IMR-90 (cell line): ENCODE data around the gene SHROOM3. TPM values are rescaled to one million over a fixed set of nuclear protein-coding genes. Genes with fewer than 3 reads are reported as not detected.
A peak's percentile ranks its signal among the peaks of the same experiment; 100 is the strongest.

Experiments used
- ATAC-seq: fragments of 200-7000 bp; cut with Tn5 transposase; 2 replicates; pipeline ENCODE4 v1.9.1; 2020; ENCODE audit warnings: low read depth, mild to moderate bottlenecking, moderate library complexity
- BruUV-seq: library from RNA; stranded (reverse); fragments of 400-500 nt; replicated peaks from 2 replicates; lab custom pipeline; 2021; lab: Mats Ljungman, UMichigan
- CTCF ChIA-PET: fragments of 300-600 bp; formaldehyde crosslinking; extraction: SDS; loops from one replicate; lab custom pipeline; 2021; ENCODE audit warnings: antibody characterized with exemption; lab: Yijun Ruan, JAX
- POLR2A ChIA-PET: fragments of 300-600 bp; sonication (Branson Sonifier 250); formaldehyde crosslinking; loops from one replicate; lab custom pipeline; 2022; ENCODE audit warnings: antibody characterized with exemption; ENCODE audit not compliant: unreplicated experiment; lab: Charles Lee
- DNase-seq: peaks from one replicate; pipeline ENCODE4 v3.0.0; 2013
- H2AFZ ChIP-seq: replicated peaks from 2 replicates; pipeline ENCODE3; 2013; ENCODE audit warnings: low read length, mild to moderate bottlenecking; ENCODE audit not compliant: poor library complexity
- H2AK5ac ChIP-seq: 2 replicates; pipeline ENCODE4 v1.6.1; 2013; ENCODE audit warnings: low read depth, low read length, inconsistent platforms
- H2AK9ac ChIP-seq: replicated peaks from 2 replicates; pipeline ENCODE3; 2013; ENCODE audit warnings: mild to moderate bottlenecking, low read depth, low read length, moderate library complexity; ENCODE audit not compliant: poor library complexity
- H2BK120ac ChIP-seq: 2 replicates; pipeline ENCODE4 v1.6.1; 2013; ENCODE audit warnings: low read depth, low read length, inconsistent platforms
- H2BK15ac ChIP-seq: 3 replicates; pipeline ENCODE4 v1.6.1; 2013; ENCODE audit warnings: low read depth, low read length, inconsistent platforms
- H2BK20ac ChIP-seq: 2 replicates; pipeline ENCODE4 v1.6.1; 2013; ENCODE audit warnings: low read depth, mild to moderate bottlenecking, inconsistent platforms, low read length, moderate library complexity
- H2BK5ac ChIP-seq: 2 replicates; pipeline ENCODE4 v1.6.1; 2013; ENCODE audit warnings: mild to moderate bottlenecking, low read depth, low read length, inconsistent platforms; ENCODE audit not compliant: poor library complexity, severe bottlenecking
- H3K14ac ChIP-seq: replicated peaks from 2 replicates; pipeline ENCODE4 v1.6.1; 2013; ENCODE audit warnings: low read depth, low read length, inconsistent platforms
- H3K18ac ChIP-seq: 2 replicates; pipeline ENCODE4 v1.6.1; 2013; ENCODE audit warnings: low read depth, low read length, control low read depth
- H3K23ac ChIP-seq: 2 replicates; pipeline ENCODE4 v1.6.1; 2013; ENCODE audit warnings: low read depth, low read length, inconsistent platforms
- H3K27ac ChIP-seq: 2 replicates; pipeline ENCODE4 v1.5.1; 2013; ENCODE audit warnings: mild to moderate bottlenecking, control low read depth, low read length; ENCODE audit not compliant: insufficient read depth
- H3K27me3 ChIP-seq: 2 replicates; pipeline ENCODE4 v1.6.1; 2013; ENCODE audit warnings: low read length; ENCODE audit not compliant: control insufficient read depth, insufficient read depth
- H3K36me3 ChIP-seq: 2 replicates; pipeline ENCODE4 v1.6.1; 2013; ENCODE audit warnings: low read length, mixed read lengths; ENCODE audit not compliant: control insufficient read depth, insufficient read depth
- H3K4ac ChIP-seq: 2 replicates; pipeline ENCODE4 v1.6.1; 2013; ENCODE audit warnings: low read depth, low read length, inconsistent platforms
- H3K4me1 ChIP-seq: 2 replicates; pipeline ENCODE4 v1.6.1; 2013; ENCODE audit warnings: low read length, mixed read lengths; ENCODE audit not compliant: control insufficient read depth, insufficient read depth
- H3K4me2 ChIP-seq: 2 replicates; pipeline ENCODE4 v1.6.1; 2013; ENCODE audit warnings: low read depth, mild to moderate bottlenecking, control low read depth, low read length, moderate library complexity
- H3K4me3 ChIP-seq: 2 replicates; pipeline ENCODE4 v1.5.1; 2013; ENCODE audit warnings: low read depth, mild to moderate bottlenecking, control low read depth, low read length, moderate library complexity; ENCODE audit not compliant: insufficient read depth
- H3K56ac ChIP-seq: 2 replicates; pipeline ENCODE4 v1.6.1; 2013; ENCODE audit warnings: low read length, inconsistent platforms; ENCODE audit not compliant: insufficient read depth; ENCODE audit errors: extremely low read depth
- H3K79me1 ChIP-seq, 2 experiments: 2 replicates each; pipeline ENCODE4 v1.6.1; 2013; ENCODE audit warnings: low read length in 2 of 2, inconsistent platforms in 1 of 2, low read depth in 1 of 2
- H3K9ac ChIP-seq: 2 replicates; pipeline ENCODE4 v1.6.1; 2013; ENCODE audit warnings: low read depth, low read length, control low read depth
- H3K9me1 ChIP-seq: 2 replicates; pipeline ENCODE4 v1.6.1; 2013; ENCODE audit warnings: low read length, inconsistent platforms; ENCODE audit not compliant: insufficient read depth
- H3K9me3 ChIP-seq: 2 replicates; pipeline ENCODE4 v1.6.1; 2013; ENCODE audit warnings: low read length; ENCODE audit not compliant: control insufficient read depth, insufficient read depth
- H4K20me1 ChIP-seq: 2 replicates; pipeline ENCODE4 v1.6.1; 2013; ENCODE audit warnings: low read length, inconsistent platforms; ENCODE audit not compliant: insufficient read depth
- H4K5ac ChIP-seq: 2 replicates; pipeline ENCODE4 v1.6.1; 2013; ENCODE audit warnings: mild to moderate bottlenecking, low read depth, low read length, control low read depth
- H4K8ac ChIP-seq, 2 experiments: 2 replicates each; pipeline ENCODE4 v1.6.1; 2013; ENCODE audit warnings: low read depth in 2 of 2, low read length in 2 of 2, control low read depth in 1 of 2, inconsistent platforms in 1 of 2
- H4K91ac ChIP-seq: 2 replicates; pipeline ENCODE4 v1.6.1; 2013; ENCODE audit warnings: low read depth, low read length, inconsistent platforms; ENCODE audit not compliant: insufficient read depth
- BHLHE40 ChIP-seq: fragments of 150-350 bp; IDR thresholded peaks from 2 replicates; pipeline ENCODE4 v1.6.1; 2016; ENCODE audit warnings: mild to moderate bottlenecking, low read depth, low read length
- CHD1 ChIP-seq: IDR thresholded peaks from 2 replicates; pipeline ENCODE4 v1.6.1; 2012; ENCODE audit warnings: low read depth, low read length, improper control_type of control experiment
- MAZ ChIP-seq: IDR thresholded peaks from 2 replicates; pipeline ENCODE4 v1.6.1; 2012; ENCODE audit warnings: low read depth, mild to moderate bottlenecking, low read length, improper control_type of control experiment, moderate library complexity, borderline replicate concordance
- MXI1 ChIP-seq: IDR thresholded peaks from 2 replicates; pipeline ENCODE4 v1.6.1; 2012; ENCODE audit warnings: low read depth, mild to moderate bottlenecking, low read length, moderate library complexity, borderline replicate concordance
- NFE2L2 ChIP-seq: fragments of 150-350 bp; IDR thresholded peaks from 2 replicates; pipeline ENCODE4 v1.6.1; 2016; ENCODE audit warnings: low read depth, mild to moderate bottlenecking, low read length
- POLR2A ChIP-seq: IDR thresholded peaks from 2 replicates; pipeline ENCODE4 v1.6.1; 2012; ENCODE audit warnings: mild to moderate bottlenecking, low read depth, low read length
- RFX5 ChIP-seq: IDR thresholded peaks from 2 replicates; pipeline ENCODE4 v1.8.0; 2012; ENCODE audit warnings: low read depth, mild to moderate bottlenecking, low read length, moderate library complexity
- SMC3 ChIP-seq: fragments of 150-350 bp; IDR thresholded peaks from 2 replicates; pipeline ENCODE4 v1.6.1; 2016; ENCODE audit warnings: low read depth, mild to moderate bottlenecking, antibody characterized with exemption, low read length, moderate library complexity
- WGBS, 2 experiments: methylation state at CpG; one replicate each; pipeline versions ENCODE4 v1.1.5 to v1.1.7; 2013; ENCODE audit warnings: missing lambda C conversion rate in 2 of 2; ENCODE audit not compliant: insufficient read length in 1 of 2; ENCODE audit errors: extremely low coverage in 2 of 2; 5-methylcytosine and 5-hydroxymethylcytosine counted together
- dilution Hi-C: fragments of 300-500 bp; cut with HindIII; formaldehyde crosslinking; loops from one replicate; pipeline ENCODE4 v1.14.3; 2018; ENCODE audit warnings: low sequenced_read_pairs; ENCODE audit not compliant: unreplicated experiment
- in situ Hi-C: fragments of 300-500 bp; cut with MboI; formaldehyde crosslinking; loops from 3 replicates; pipeline ENCODE4 v1.14.3; 2019; ENCODE audit warnings: low sequenced_read_pairs, inconsistent platforms, mixed read lengths
- intact Hi-C: fragments of 100-400 bp; cut with micrococcal nuclease; formaldehyde crosslinking; loops from 2 replicates; pipeline ENCODE4 v1.10.0; 2022
- polyA plus RNA-seq, 3 experiments: library from polyadenylated mRNA; depleted of rRNA; stranded (reverse); fragments of >200 nt; gene quantifications; 2 replicates each; pipeline ENCODE4 v1.2.3, GENCODE V29; 2012; ENCODE audit warnings: low replicate concordance in 1 of 3
- total RNA-seq: library from RNA; depleted of rRNA; stranded (reverse); fragments of >200 nt; gene quantifications from 2 replicates; pipeline ENCODE4 v1.2.3, GENCODE V29; 2012
- TF ChIP-seq, protein P1 (sequence below): fragments of 150-350 bp; IDR thresholded peaks from 2 replicates; pipeline ENCODE4 v1.6.1; 2017; ENCODE audit warnings: mild to moderate bottlenecking, antibody characterized with exemption, low read length, low read depth
- TF ChIP-seq, protein P2 (sequence below): conservative IDR thresholded peaks from 2 replicates; pipeline ENCODE4 v1.5.1; 2012; ENCODE audit warnings: mild to moderate bottlenecking, low read depth, low read length, improper control_type of control experiment

Gene SHROOM3
- total and polyA plus RNA-seq, 2 of the 4 experiments (the other 2 are of a cell fraction) = 10.8 to 19.5 TPM

DNA sequence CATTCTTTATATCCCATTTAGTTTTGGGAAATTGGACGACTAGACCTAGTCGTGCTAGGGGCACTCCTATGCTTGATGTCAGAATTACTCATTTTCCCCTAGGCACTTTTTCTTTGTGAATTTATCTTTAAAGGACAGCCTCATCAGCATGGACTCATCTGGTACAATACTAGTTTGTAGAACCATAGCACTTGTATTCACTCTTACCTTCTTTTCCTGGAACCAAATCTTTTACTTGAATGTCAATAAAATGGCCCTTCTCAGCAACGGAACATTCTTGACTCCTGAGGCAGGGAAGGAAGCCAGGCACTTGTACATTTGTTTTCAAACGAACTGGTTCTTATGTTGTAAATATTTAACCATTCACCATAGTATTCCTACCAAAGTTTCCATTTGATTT is 187.1 kb downstream of the SHROOM3 start:
- peak overlapping the region; percentile 70 for H3K4ac ChIP-seq
- peak overlapping the region; percentile 69; the same call in 1 of the 2 replicates for H3K14ac ChIP-seq
- peaks cover 0 to 10% of the 10 kb centered on the region in 2 experiments; a peak in 2 of 4 replicates for H3K79me1 ChIP-seq
- H3K36me3 ChIP-seq = no peaks in the 10 kb centered on the region
- H3K9me3 ChIP-seq = no peaks in the 10 kb centered on the region
- ChIA-PET POLR2A (no interaction called here), CTCF (no interaction called here)
- WGBS, 2 experiments = no CpG with 5 or more reads among the region's 4 CpGs
- H3K4me1 ChIP-seq = peaks cover 13% of the 10 kb centered on the region
- peak overlapping the region; percentile 32; the same call in 1 of the 2 replicates for H2AK5ac ChIP-seq
- H4K91ac ChIP-seq = peak overlapping the region; percentile 59; the same call in 1 of the 2 replicates
- BruUV-seq = no TSS peak
- H3K4me2 ChIP-seq = no peak overlapping the region; the same call in 1 of the 2 replicates
- H4K8ac ChIP-seq = peak overlapping the region in 1 of 2 experiments; percentile 44; a peak in 3 of 4 replicates
- no peak overlapping the region for H3K9ac ChIP-seq
- H4K5ac ChIP-seq = peak overlapping the region; percentile 16; the same call in 1 of the 2 replicates
- H2AFZ ChIP-seq = no peak overlapping the region
- peak overlapping the region; percentile 35; the same call in 1 of the 2 replicates for H3K27ac ChIP-seq
- TF ChIP-seq, protein P1, sequence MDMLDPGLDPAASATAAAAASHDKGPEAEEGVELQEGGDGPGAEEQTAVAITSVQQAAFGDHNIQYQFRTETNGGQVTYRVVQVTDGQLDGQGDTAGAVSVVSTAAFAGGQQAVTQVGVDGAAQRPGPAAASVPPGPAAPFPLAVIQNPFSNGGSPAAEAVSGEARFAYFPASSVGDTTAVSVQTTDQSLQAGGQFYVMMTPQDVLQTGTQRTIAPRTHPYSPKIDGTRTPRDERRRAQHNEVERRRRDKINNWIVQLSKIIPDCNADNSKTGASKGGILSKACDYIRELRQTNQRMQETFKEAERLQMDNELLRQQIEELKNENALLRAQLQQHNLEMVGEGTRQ = no peak
- TF ChIP-seq NFE2L2 = no peak
- TF ChIP-seq, protein P2, sequence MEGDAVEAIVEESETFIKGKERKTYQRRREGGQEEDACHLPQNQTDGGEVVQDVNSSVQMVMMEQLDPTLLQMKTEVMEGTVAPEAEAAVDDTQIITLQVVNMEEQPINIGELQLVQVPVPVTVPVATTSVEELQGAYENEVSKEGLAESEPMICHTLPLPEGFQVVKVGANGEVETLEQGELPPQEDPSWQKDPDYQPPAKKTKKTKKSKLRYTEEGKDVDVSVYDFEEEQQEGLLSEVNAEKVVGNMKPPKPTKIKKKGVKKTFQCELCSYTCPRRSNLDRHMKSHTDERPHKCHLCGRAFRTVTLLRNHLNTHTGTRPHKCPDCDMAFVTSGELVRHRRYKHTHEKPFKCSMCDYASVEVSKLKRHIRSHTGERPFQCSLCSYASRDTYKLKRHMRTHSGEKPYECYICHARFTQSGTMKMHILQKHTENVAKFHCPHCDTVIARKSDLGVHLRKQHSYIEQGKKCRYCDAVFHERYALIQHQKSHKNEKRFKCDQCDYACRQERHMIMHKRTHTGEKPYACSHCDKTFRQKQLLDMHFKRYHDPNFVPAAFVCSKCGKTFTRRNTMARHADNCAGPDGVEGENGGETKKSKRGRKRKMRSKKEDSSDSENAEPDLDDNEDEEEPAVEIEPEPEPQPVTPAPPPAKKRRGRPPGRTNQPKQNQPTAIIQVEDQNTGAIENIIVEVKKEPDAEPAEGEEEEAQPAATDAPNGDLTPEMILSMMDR = no peak
- TF ChIP-seq POLR2A = no peak
- TF ChIP-seq RFX5 = no peak
- TF ChIP-seq BHLHE40 = no peak
- TF ChIP-seq SMC3 = no peak
- no peak for TF ChIP-seq CHD1
- no peak for TF ChIP-seq MXI1
- TF ChIP-seq MAZ = no peak
- no peak overlapping the region; the same call in 1 of the 3 replicates for H2BK15ac ChIP-seq
- ATAC-seq = no peak
- dilution Hi-C loops = no loop called here
- no peaks in the 10 kb centered on the region for H3K27me3 ChIP-seq
- H4K20me1 ChIP-seq = no peaks in the 10 kb centered on the region
- intact Hi-C loops = loop anchor here (10.0 kb wide), 1 partner anchor 323 kb away; the partner anchor contains the start of gene SEPTIN11
- H3K9me1 ChIP-seq = peaks cover 10% of the 10 kb centered on the region
- H2BK20ac ChIP-seq = peak overlapping the region; percentile 85
- no peak overlapping the region for H3K4me3 ChIP-seq
- H3K56ac ChIP-seq = no peak overlapping the region
- in situ Hi-C loops = no loop called here
- DNase-seq = peak; percentile 31
- no peak overlapping the region for H3K18ac ChIP-seq
- H2BK5ac ChIP-seq = peak overlapping the region; percentile 98
- peak overlapping the region; percentile 78 for H2BK120ac ChIP-seq
- H2AK9ac ChIP-seq = no peak overlapping the region
- H3K23ac ChIP-seq = 0 out of 2 replicates have a peak overlapping the region, but pooled peaks have one; percentile 44
